Measurements from ENCODE around the gene AMH.

AMH gene

GRCh38 chr19:2223959-2224358 is 25.2 kb upstream of the AMH start:
- H3K4me2 ChIP-seq (ENCODE audit: low read depth, low read length, poor library complexity, severe bottlenecking) = no peak overlapping the region
- no peaks in the 10 kb centered on the region for H3F3A ChIP-seq (ENCODE audit: low read depth)
- no peaks in the 10 kb centered on the region for H3K27me3 ChIP-seq (ENCODE audit: insufficient read depth, low read length, poor library complexity, severe bottlenecking)
- H3K9me3 ChIP-seq (ENCODE audit: insufficient read depth, low read depth, low read length) = no peaks in the 10 kb centered on the region
- no peak for TF ChIP-seq EZH2phosphoT487 (IDR thresholded peaks at IDR 0.05; ENCODE audit: borderline replicate concordance)
- TF ChIP-seq CTCF (conservative IDR thresholded peaks at IDR 0.05; ENCODE audit: low read length) = no peak
- H3K79me2 ChIP-seq (ENCODE audit: insufficient read depth, low read length) = no peaks in the 10 kb centered on the region
- no peaks in the 10 kb centered on the region for H3K9me2 ChIP-seq (replicated peaks; ENCODE audit: low read depth, low read length)
- no peak overlapping the region for H2AFZ ChIP-seq (ENCODE audit: low read length)
- no peaks in the 10 kb centered on the region for H3K4me1 ChIP-seq (ENCODE audit: insufficient read depth, low read length, poor library complexity, severe bottlenecking)
- no peak overlapping the region for H3K9ac ChIP-seq (ENCODE audit: low read depth, low read length, poor library complexity, severe bottlenecking)
- no peaks in the 10 kb centered on the region for H4K20me1 ChIP-seq (ENCODE audit: insufficient read depth, low read length, poor library complexity, severe bottlenecking)
- H3K4me3 ChIP-seq (ENCODE audit: low read length, poor library complexity, severe bottlenecking) = no peak overlapping the region
- H3K36me3 ChIP-seq (ENCODE audit: insufficient read depth, low read length) = peaks cover 86% of the 10 kb centered on the region; the same call in 1 of the 2 replicates

- H3K36me3 ChIP-seq (ENCODE audit: insufficient read depth, low read length) = peaks cover 87% of the 10 kb centered on the region; the same call in 1 of the 2 replicates
- H3K27me3 ChIP-seq (ENCODE audit: insufficient read depth, low read length, poor library complexity, severe bottlenecking) = no peaks in the 10 kb centered on the region
- no peak overlapping the region for H3K4me2 ChIP-seq (ENCODE audit: low read depth, low read length, poor library complexity, severe bottlenecking)
- no peak overlapping the region for H2AFZ ChIP-seq (ENCODE audit: low read length)
- no peaks in the 10 kb centered on the region for H3K9me2 ChIP-seq (replicated peaks; ENCODE audit: low read depth, low read length)
- TF ChIP-seq CTCF (conservative IDR thresholded peaks at IDR 0.05; ENCODE audit: low read length) (no peak), EZH2phosphoT487 (IDR thresholded peaks at IDR 0.05; ENCODE audit: borderline replicate concordance) (no peak)
- H4K20me1 ChIP-seq (ENCODE audit: insufficient read depth, low read length, poor library complexity, severe bottlenecking) = no peaks in the 10 kb centered on the region
- H3K4me3 ChIP-seq (ENCODE audit: low read length, poor library complexity, severe bottlenecking) = no peak overlapping the region
- H3K79me2 ChIP-seq (ENCODE audit: insufficient read depth, low read length) = no peaks in the 10 kb centered on the region
- H3K9ac ChIP-seq (ENCODE audit: low read depth, low read length, poor library complexity, severe bottlenecking) = no peak overlapping the region
- no peaks in the 10 kb centered on the region for H3F3A ChIP-seq (ENCODE audit: low read depth)
- H3K4me1 ChIP-seq (ENCODE audit: insufficient read depth, low read length, poor library complexity, severe bottlenecking) = no peaks in the 10 kb centered on the region
- no peaks in the 10 kb centered on the region for H3K9me3 ChIP-seq (ENCODE audit: insufficient read depth, low read depth, low read length)
Measured at GRCh38 chr19:2224754-2225349, 24.3 kb upstream of the AMH start.

- Histone ChIP-seq H3K4me2 (ENCODE audit: low read depth, low read length, poor library complexity, severe bottlenecking) (no peak overlapping the region), H3F3A (ENCODE audit: low read depth) (no peaks in the 10 kb centered on the region), H3K4me1 (ENCODE audit: insufficient read depth, low read length, poor library complexity, severe bottlenecking) (no peaks in the 10 kb centered on the region), H3K9me2 (replicated peaks; ENCODE audit: low read depth, low read length) (no peaks in the 10 kb centered on the region), H3K27me3 (ENCODE audit: insufficient read depth, low read length, poor library complexity, severe bottlenecking) (no peaks in the 10 kb centered on the region), H3K79me2 (ENCODE audit: insufficient read depth, low read length) (no peaks in the 10 kb centered on the region), H3K9ac (ENCODE audit: low read depth, low read length, poor library complexity, severe bottlenecking) (no peak overlapping the region), H3K4me3 (ENCODE audit: low read length, poor library complexity, severe bottlenecking) (no peak overlapping the region), H3K9me3 (ENCODE audit: insufficient read depth, low read depth, low read length) (no peaks in the 10 kb centered on the region), H4K20me1 (ENCODE audit: insufficient read depth, low read length, poor library complexity, severe bottlenecking) (no peaks in the 10 kb centered on the region), H3K36me3 (ENCODE audit: insufficient read depth, low read length) (peaks cover 87% of the 10 kb centered on the region; the same call in 1 of the 2 replicates), H2AFZ (ENCODE audit: low read length) (no peak overlapping the region)
- no peak for TF ChIP-seq EZH2phosphoT487 (IDR thresholded peaks at IDR 0.05; ENCODE audit: borderline replicate concordance)
- TF ChIP-seq CTCF (conservative IDR thresholded peaks at IDR 0.05; ENCODE audit: low read length) = no peak
Measured at GRCh38 chr19:2225415-2226050, 23.6 kb upstream of the AMH start.

Data from Loucy (cell line).